Measurements from ENCODE around the gene TMSB4X.
"Not testable (repeated sequence)": the region's sequence is repeated elsewhere in the genome, so short reads cannot be mapped to it uniquely, and the experiment has no call there.

TMSB4X gene

GRCh38 chrX:12955882-12956703 is 18.8 kb upstream of the TMSB4X start:
- DNase-seq (ENCODE audit: low spot score), result no peak

GRCh38 chrX:12956704-12957534 is 18.0 kb upstream of the TMSB4X start:
- no peak for DNase-seq (ENCODE audit: low spot score)

- DNase-seq (ENCODE audit: low spot score), result no peak
Observed at GRCh38 chrX:12958059-12958458, 16.9 kb upstream of the TMSB4X start.

- no peak for DNase-seq (ENCODE audit: low spot score)
Observed at GRCh38 chrX:12958461-12958860, 16.4 kb upstream of the TMSB4X start.

GRCh38 chrX:12961196-12961718 is 13.7 kb upstream of the TMSB4X start:
- DNase-seq (ENCODE audit: low spot score), result no peak

GRCh38 chrX:12962041-12962504 is 12.8 kb upstream of the TMSB4X start:
- no peak for DNase-seq (ENCODE audit: low spot score)

- not testable (repeated sequence) for DNase-seq (ENCODE audit: low spot score)
Observed at GRCh38 chrX:12963210-12963850, 11.6 kb upstream of the TMSB4X start.

GRCh38 chrX:12965131-12965940 is 9.6 kb upstream of the TMSB4X start:
- no peak for DNase-seq (ENCODE audit: low spot score)

GRCh38 chrX:12966151-12966550 is 8.8 kb upstream of the TMSB4X start:
- no peak for DNase-seq (ENCODE audit: low spot score)

- no peak for DNase-seq (ENCODE audit: low spot score)
Observed at GRCh38 chrX:12967711-12968465, 7.0 kb upstream of the TMSB4X start.

GRCh38 chrX:12970691-12971202 is 4.2 kb upstream of the TMSB4X start:
- DNase-seq (ENCODE audit: low spot score), result no peak

GRCh38 chrX:12971282-12972003 is 3.5 kb upstream of the TMSB4X start:
- DNase-seq (ENCODE audit: low spot score), result no peak

GRCh38 chrX:12972243-12972642 is 2.7 kb upstream of the TMSB4X start:
- DNase-seq (ENCODE audit: low spot score), result no peak

GRCh38 chrX:12972878-12973560 is 1.9 kb upstream of the TMSB4X start:
- DNase-seq (ENCODE audit: low spot score), result no peak

- DNase-seq (ENCODE audit: low spot score), result no peak
Observed at GRCh38 chrX:12973561-12974304, 1.2 kb upstream of the TMSB4X start.

- peak; percentile 24 for DNase-seq (ENCODE audit: low spot score)
Observed at GRCh38 chrX:12974305-12974795, 560 bp upstream of the TMSB4X start.

- DNase-seq (ENCODE audit: low spot score), result no peak
Observed at GRCh38 chrX:12975670-12975965, 708 bp downstream of the TMSB4X start.

GRCh38 chrX:12975991-12976558 is 1.2 kb downstream of the TMSB4X start:
- DNase-seq (ENCODE audit: low spot score), result peak; percentile 56
